ENCODE data around the gene ANKS1B. TPM values are rescaled to one million over a fixed set of nuclear protein-coding genes. Genes with fewer than 3 reads are reported as not detected.

ANKS1B gene
- total RNA-seq, 1 experiment from 2014 or later = 5.8 TPM

GRCh38 chr12:98763656-98764055, 1221.1 kb downstream of the ANKS1B start:
- ATAC-seq = no peak
- Mint-ChIP-seq H3K9me3 (no peaks in the 10 kb centered on the region), H3K36me3 (no peaks in the 10 kb centered on the region), H3K27ac (no peak overlapping the region), H3K4me3 (no peak overlapping the region), H3K27me3 (ENCODE audit: low read depth) (no peaks in the 10 kb centered on the region), H3K4me1 (no peaks in the 10 kb centered on the region)
- POLR2A ChIA-PET = no interaction called here
- DNase-seq (ENCODE audit: low spot score) = no peak
- CTCF ChIA-PET = no interaction called here
- TF ChIP-seq IRF1 (CRISPR knock-in tag; IDR thresholded peaks at IDR 0.05) (no peak), E2F4 (CRISPR knock-in tag; IDR thresholded peaks at IDR 0.05; ENCODE audit: borderline replicate concordance, low read depth) (no peak), ZNF423 (CRISPR knock-in tag; IDR thresholded peaks at IDR 0.05) (no peak), SMAD4 (CRISPR knock-in tag; IDR thresholded peaks at IDR 0.05) (no peak), ZBTB43 (CRISPR knock-in tag; IDR thresholded peaks at IDR 0.05) (no peak), TP53 (CRISPR knock-in tag; IDR thresholded peaks at IDR 0.05) (no peak), ZNF121 (CRISPR knock-in tag; IDR thresholded peaks at IDR 0.05) (no peak), HMGXB4 (CRISPR knock-in tag; IDR thresholded peaks at IDR 0.05) (no peak), NFYB (CRISPR knock-in tag; conservative IDR thresholded peaks at IDR 0.05; ENCODE audit: low read depth) (no peak), CDX4 (CRISPR knock-in tag; IDR thresholded peaks at IDR 0.05; ENCODE audit: borderline replicate concordance) (no peak), ZNF425 (CRISPR knock-in tag; conservative IDR thresholded peaks at IDR 0.05) (no peak), GRHL2 (CRISPR knock-in tag; IDR thresholded peaks at IDR 0.05; ENCODE audit: insufficient replicate concordance, severe bottlenecking) (no peak), ZMAT4 (CRISPR knock-in tag; IDR thresholded peaks at IDR 0.05) (no peak)

GRCh38 chr12:98758331-98758730, 1226.4 kb downstream of the ANKS1B start:
- Mint-ChIP-seq H3K27ac (no peak overlapping the region), H3K9me3 (no peaks in the 10 kb centered on the region), H3K36me3 (no peaks in the 10 kb centered on the region), H3K4me1 (no peaks in the 10 kb centered on the region), H3K4me3 (no peak overlapping the region), H3K27me3 (ENCODE audit: low read depth) (no peaks in the 10 kb centered on the region)
- no peak for ATAC-seq
- no peak for DNase-seq (ENCODE audit: low spot score)
- ChIA-PET CTCF (interaction anchor here (1.4 kb wide), 1 partner anchor 17 kb away, joined by 3 read pairs; no protein-coding TSS in a partner anchor), POLR2A (interaction anchor here (0.6 kb wide), 1 partner anchor 85 kb away, joined by 8 read pairs; no protein-coding TSS in a partner anchor)
- no peak for TF ChIP-seq NFATC4 (CRISPR knock-in tag; IDR thresholded peaks at IDR 0.05)
- TF ChIP-seq JAZF1 (CRISPR knock-in tag; IDR thresholded peaks at IDR 0.05) = no peak
- no peak for TF ChIP-seq ZNF317 (CRISPR knock-in tag; IDR thresholded peaks at IDR 0.05; ENCODE audit: borderline replicate concordance, low read depth)
- no peak for TF ChIP-seq SMAD4 (CRISPR knock-in tag; IDR thresholded peaks at IDR 0.05)
- no peak for TF ChIP-seq E2F4 (CRISPR knock-in tag; IDR thresholded peaks at IDR 0.05; ENCODE audit: borderline replicate concordance, low read depth)
- TF ChIP-seq HMGXB4 (CRISPR knock-in tag; IDR thresholded peaks at IDR 0.05) = no peak
- no peak for TF ChIP-seq ATF2 (CRISPR knock-in tag; IDR thresholded peaks at IDR 0.05; ENCODE audit: borderline replicate concordance, low read depth)
- no peak for TF ChIP-seq KAT7 (CRISPR knock-in tag; IDR thresholded peaks at IDR 0.05; ENCODE audit: borderline replicate concordance)
- no peak for TF ChIP-seq ZNF396 (CRISPR knock-in tag; IDR thresholded peaks at IDR 0.05; ENCODE audit: borderline replicate concordance)
- TF ChIP-seq IRF2 (CRISPR knock-in tag; IDR thresholded peaks at IDR 0.05; ENCODE audit: borderline replicate concordance, low read depth) = no peak
- TF ChIP-seq ZNF219 (CRISPR knock-in tag; IDR thresholded peaks at IDR 0.05; ENCODE audit: borderline replicate concordance) = no peak
